H1 (cell line): Measurements from ENCODE around the gene CDC42EP4. TPM values are rescaled to one million over a fixed set of nuclear protein-coding genes. Genes with fewer than 3 reads are reported as not detected.

Experiments
- CTCF ChIA-PET: fragments of 300-600 bp; sonication (Branson Sonifier 250); formaldehyde crosslinking; loops from one replicate; lab custom pipeline; 2021; ENCODE audit not compliant: partially characterized antibody; lab: Charles Lee
- POLR2A ChIA-PET: fragments of 300-600 bp; sonication (Branson Sonifier 250); formaldehyde crosslinking; loops from one replicate; lab custom pipeline; 2021; ENCODE audit warnings: inconsistent platforms; ENCODE audit not compliant: partially characterized antibody; lab: Charles Lee
- DNase-seq, 2 experiments: peaks; one replicate each; pipeline versions ENCODE4 v3.0.0 to v3.0.0-alpha.2; 2010 to 2022; ENCODE audit warnings: low spot score in 2 of 2, low read depth in 1 of 2, mixed read lengths in 1 of 2
- FAIRE-seq: peaks from 2 replicates; lab custom pipeline; 2011; peaks lifted over from hg19 to GRCh38; lab: Jason Lieb, UNC
- H2AFZ ChIP-seq: 2 replicates; pipeline ENCODE4 v1.8.1; 2012; ENCODE audit warnings: low read length, inconsistent platforms
- H2AK5ac ChIP-seq: 2 replicates; pipeline ENCODE4 v1.6.1; 2013; ENCODE audit warnings: low read depth, low read length
- H2BK120ac ChIP-seq: replicated peaks from 2 replicates; pipeline ENCODE3; 2013; ENCODE audit warnings: low read depth, low read length, inconsistent platforms
- H2BK12ac ChIP-seq: 2 replicates; pipeline ENCODE4 v1.6.1; 2013; ENCODE audit warnings: low read depth, low read length
- H2BK15ac ChIP-seq: 2 replicates; pipeline ENCODE4 v1.6.1; 2013; ENCODE audit warnings: low read length
- H2BK20ac ChIP-seq: 2 replicates; pipeline ENCODE4 v1.6.1; 2013; ENCODE audit warnings: low read length
- H2BK5ac ChIP-seq: 2 replicates; pipeline ENCODE4 v1.6.1; 2013; ENCODE audit warnings: low read depth, low read length
- H3K14ac ChIP-seq: 2 replicates; pipeline ENCODE4 v1.6.1; 2013; ENCODE audit warnings: inconsistent platforms; ENCODE audit not compliant: insufficient read length
- H3K18ac ChIP-seq: 2 replicates; pipeline ENCODE4 v1.6.1; 2013; ENCODE audit warnings: low read length; ENCODE audit errors: extremely low read depth
- H3K23ac ChIP-seq: 2 replicates; pipeline ENCODE4 v1.6.1; 2013; ENCODE audit warnings: inconsistent platforms; ENCODE audit not compliant: insufficient read length
- H3K23me2 ChIP-seq: 2 replicates; pipeline ENCODE4 v1.6.1; 2013; ENCODE audit warnings: low read depth, low read length
- H3K27ac ChIP-seq: 2 replicates; pipeline ENCODE4 v1.6.1; 2011; ENCODE audit warnings: low read depth, low read length, inconsistent platforms
- H3K27me3 ChIP-seq, 4 experiments: replicated peaks in 1 of 4; 1 replicate in 1 of 4; 2 replicates in 3 of 4; pipeline versions ENCODE4 v1.6.1 to v1.8.1; 2011 to 2013; ENCODE audit warnings: low read length in 3 of 4, mild to moderate bottlenecking in 3 of 4, inconsistent platforms in 2 of 4, mixed read lengths in 2 of 4, moderate library complexity in 1 of 4; ENCODE audit not compliant: control insufficient read depth in 3 of 4, insufficient read depth in 3 of 4; ENCODE audit errors: extremely low read depth in 1 of 4
- H3K36me3 ChIP-seq, 4 experiments: 2 replicates each; pipeline versions ENCODE4 v1.6.1 to v1.8.1; 2011 to 2013; ENCODE audit warnings: mild to moderate bottlenecking in 4 of 4, low read length in 3 of 4, moderate library complexity in 2 of 4, control low read depth in 1 of 4, inconsistent platforms in 1 of 4; ENCODE audit not compliant: insufficient read depth in 4 of 4, control insufficient read depth in 2 of 4
- H3K4ac ChIP-seq: replicated peaks from 2 replicates; pipeline ENCODE3; 2013; ENCODE audit warnings: low read length, low read depth, mixed read lengths, inconsistent platforms; ENCODE audit not compliant: insufficient read length
- H3K4me1 ChIP-seq, 4 experiments: replicated peaks in 1 of 4; 1 replicate in 1 of 4; 2 replicates in 3 of 4; pipeline versions ENCODE4 v1.6.1 to v1.8.1; 2011 to 2013; ENCODE audit warnings: low read length in 3 of 4, inconsistent platforms in 2 of 4, mixed read lengths in 1 of 4; ENCODE audit not compliant: insufficient read depth in 4 of 4, control insufficient read depth in 3 of 4
- H3K4me2 ChIP-seq, 2 experiments: 2 replicates each; pipeline versions ENCODE4 v1.6.1 to v1.8.1; 2011 to 2013; ENCODE audit warnings: low read depth in 2 of 2, low read length in 2 of 2, control low read depth in 1 of 2, inconsistent platforms in 1 of 2, mild to moderate bottlenecking in 1 of 2; ENCODE audit not compliant: insufficient read depth in 1 of 2
- H3K4me3 ChIP-seq, 4 experiments: fragments of 200-600, 300-600 bp in 1 of 4; sonication (generic), shearing (Covaris generic), sonication (Bioruptor Twin) in 1 of 4; 2 replicates each; pipeline versions ENCODE4 v1.5.1 to v1.8.1; 2011 to 2016; ENCODE audit warnings: low read length in 4 of 4, low read depth in 3 of 4, control low read depth in 2 of 4, inconsistent platforms in 2 of 4, mild to moderate bottlenecking in 2 of 4, mixed read lengths in 1 of 4, moderate library complexity in 1 of 4; ENCODE audit not compliant: insufficient read depth in 2 of 4; ENCODE audit errors: extremely low read depth in 1 of 4
- H3K56ac ChIP-seq: replicated peaks from 2 replicates; pipeline ENCODE3; 2013; ENCODE audit warnings: low read depth, mild to moderate bottlenecking, mixed read lengths, low read length, inconsistent platforms; ENCODE audit not compliant: insufficient read length
- H3K79me1 ChIP-seq: 2 replicates; pipeline ENCODE4 v1.6.1; 2013; ENCODE audit warnings: low read depth, low read length, control low read depth
- H3K79me2 ChIP-seq, 2 experiments: 2 replicates each; pipeline versions ENCODE4 v1.6.1 to v1.8.1; 2012 to 2013; ENCODE audit warnings: low read length in 2 of 2, mild to moderate bottlenecking in 2 of 2, inconsistent platforms in 1 of 2; ENCODE audit not compliant: insufficient read depth in 2 of 2, control insufficient read depth in 1 of 2
- H3K9ac ChIP-seq, 4 experiments: replicated peaks in 1 of 4; 1 replicate in 1 of 4; 2 replicates in 3 of 4; pipeline versions ENCODE4 v1.6.1 to v1.8.1; 2011 to 2013; ENCODE audit warnings: low read depth in 3 of 4, low read length in 3 of 4, control low read depth in 2 of 4, mild to moderate bottlenecking in 2 of 4, moderate library complexity in 2 of 4, inconsistent platforms in 1 of 4; ENCODE audit errors: extremely low read depth in 1 of 4
- H3K9me3 ChIP-seq, 2 experiments: 2 replicates each; pipeline versions ENCODE4 v1.6.1 to v1.8.1; 2012 to 2013; ENCODE audit warnings: mild to moderate bottlenecking in 2 of 2, moderate library complexity in 2 of 2, control low read depth in 1 of 2, inconsistent platforms in 1 of 2, low read depth in 1 of 2, low read length in 1 of 2, mixed read lengths in 1 of 2; ENCODE audit not compliant: insufficient read depth in 2 of 2
- H4K20me1 ChIP-seq, 2 experiments: replicated peaks in 1 of 2; 2 replicates each; pipeline versions ENCODE3 to v1.8.1; 2011 to 2013; ENCODE audit warnings: inconsistent platforms in 2 of 2, low read length in 2 of 2, mild to moderate bottlenecking in 1 of 2; ENCODE audit not compliant: insufficient read depth in 2 of 2, control insufficient read depth in 1 of 2
- H4K5ac ChIP-seq: 2 replicates; pipeline ENCODE4 v1.6.1; 2013; ENCODE audit warnings: low read length, low read depth, mixed read lengths, inconsistent platforms; ENCODE audit not compliant: insufficient read length
- H4K8ac ChIP-seq: 2 replicates; pipeline ENCODE4 v1.8.0; 2013; ENCODE audit warnings: mild to moderate bottlenecking, moderate library complexity, low read length, inconsistent platforms; ENCODE audit not compliant: insufficient read depth; ENCODE audit errors: extremely low read depth
- H4K91ac ChIP-seq: replicated peaks from 2 replicates; pipeline ENCODE3; 2013; ENCODE audit warnings: low read length, mixed read lengths, inconsistent platforms; ENCODE audit not compliant: insufficient read length
- CTBP2 ChIP-seq: IDR thresholded peaks from 2 replicates; pipeline ENCODE4 v1.7.0; 2011; ENCODE audit warnings: borderline replicate concordance, mild to moderate bottlenecking, moderate library complexity, mixed read lengths, low read length; ENCODE audit not compliant: insufficient read depth, insufficient read length
- HDAC2 ChIP-seq, 2 experiments: fragments of 300-600 bp in 1 of 2; sonication (generic) in 1 of 2; IDR thresholded peaks; 2 replicates each; pipeline ENCODE4 v1.6.1; 2011 to 2012; ENCODE audit warnings: low read depth in 2 of 2, low read length in 2 of 2, mild to moderate bottlenecking in 2 of 2, moderate library complexity in 2 of 2, borderline replicate concordance in 1 of 2, inconsistent platforms in 1 of 2
- TBP ChIP-seq: IDR thresholded peaks from 2 replicates; pipeline ENCODE4 v1.6.1; 2011; ENCODE audit warnings: low read depth, low read length, improper control_type of control experiment
- WGBS, 2 experiments: shearing (Covaris generic) in 1 of 2; methylation state at CpG; one replicate each; pipeline versions ENCODE4 v1.1.6 to v1.1.7; 2013 to 2015; ENCODE audit warnings: low lambda C conversion rate in 2 of 2, mixed read lengths in 2 of 2, inconsistent platforms in 1 of 2, low coverage in 1 of 2, missing lambda C conversion rate in 1 of 2; ENCODE audit not compliant: insufficient replicate concordance in 2 of 2, insufficient coverage in 1 of 2, insufficient read length in 1 of 2; ENCODE audit errors: extremely low coverage in 1 of 2, missing lambda C conversion rate in 1 of 2; 5-methylcytosine and 5-hydroxymethylcytosine counted together
- polyA plus RNA-seq, 7 experiments: library from polyadenylated mRNA; depleted of rRNA in 3 of 7; stranded (reverse) in 5 of 7; unstranded in 2 of 7; fragments of >200 nt in 5 of 7; fragments of 200-250 nt in 2 of 7; gene quantifications; 1 replicate in 5 of 7; 2 replicates in 1 of 7; 4 replicates in 1 of 7; pipeline versions ENCODE4 v1.2.1 to v1.2.3, GENCODE V29; 2011 to 2013; ENCODE audit warnings: missing spikeins in 2 of 7, mixed read lengths in 2 of 7
- total RNA-seq: library from RNA; stranded (reverse); fragmentation: NEBNext Ultra II Directional; extraction: Animal tissue kit (Norgen Biotek cat#: 25700); gene quantifications from 2 replicates; pipeline ENCODE4 v1.2.1, GENCODE V29; 2021

CDC42EP4 gene
- total and polyA plus RNA-seq, 2 of the 8 experiments (the other 6 are each of a cell fraction or from before 2014, with no cell fraction given): 8.8 to 12.6 TPM

- H3K23ac ChIP-seq: no peak overlapping the region
- DNase-seq (no peak), FAIRE-seq (no peak)
- H3K9me3 ChIP-seq: no peaks in the 10 kb centered on the region
- H3K14ac ChIP-seq: no peak overlapping the region
- no peak overlapping the region for H3K9ac ChIP-seq
- peaks cover 10 to 28% (median 23%) of the 10 kb centered on the region in 4 experiments for H3K4me1 ChIP-seq
- H3K56ac ChIP-seq: no peak overlapping the region
- H3K4me3 ChIP-seq: no peak overlapping the region
- H2BK20ac ChIP-seq: no peak overlapping the region
- 95% methylated on average over 4 of the region's 9 CpGs; no CpG with 5 or more reads in 1 of the 2 experiments for WGBS, 2 experiments
- H3K79me2 ChIP-seq: peaks cover 0 to 31% of the 10 kb centered on the region in 2 experiments; a peak in 1 of 4 replicates
- no peak overlapping the region for H3K4me2 ChIP-seq
- CTCF ChIA-PET: interaction anchor here (1.1 to 8.5 kb wide), 8 partner anchors 7 to 349 kb away, joined by 3 to 53 read pairs (median 6); no protein-coding TSS in a partner anchor
- no peak overlapping the region for H2BK12ac ChIP-seq
- H3K27ac ChIP-seq: no peak overlapping the region
- H2BK15ac ChIP-seq: no peak overlapping the region
- H4K5ac ChIP-seq: no peak overlapping the region
- H4K91ac ChIP-seq: no peak overlapping the region
- no peak for TF ChIP-seq HDAC2 (IDR thresholded peaks at IDR 0.05; ENCODE audit: borderline replicate concordance in 1 of 2, low read depth in 2 of 2, low read length in 2 of 2)
- TF ChIP-seq CTBP2: no peak
- TF ChIP-seq TBP: no peak
- TF ChIP-seq, all 59 proteins: peak for 0
- Histone ChIP-seq H3K79me1 (no peaks in the 10 kb centered on the region; the same call in none of the 2 replicates), H2AFZ (no peak overlapping the region), H3K23me2 (peaks cover 16% of the 10 kb centered on the region; the same call in 1 of the 2 replicates), H3K27me3 (no peaks in the 10 kb centered on the region; a peak in 1 of 7 replicates), H3K18ac (no peak overlapping the region), H4K8ac (no peak overlapping the region), H3K4ac (peak overlapping the region; percentile 60), H2BK120ac (no peak overlapping the region), H2BK5ac (no peak overlapping the region), H2AK5ac (peak overlapping the region; percentile 33; the same call in 1 of the 2 replicates), H4K20me1 (peaks cover 0 to 2% of the 10 kb centered on the region in 2 experiments), H3K36me3 (no peaks in the 10 kb centered on the region)
- POLR2A ChIA-PET: no interaction called here
Observed at GRCh38 chr17:73307130-73307529, 4.7 kb downstream of the CDC42EP4 start.
